Epithelial cell of prostate (primary cell): ENCODE data around the gene TRIB2.

Experiments
- DNase-seq: peaks from one replicate; pipeline ENCODE4 v3.0.0-alpha.2; 2011; ENCODE audit warnings: low read depth, low spot score
- H3K27ac ChIP-seq: fragments of 450-650 bp; 2 replicates; pipeline ENCODE4 v1.5.1; 2017; ENCODE audit warnings: mild to moderate bottlenecking

The TRIB2 gene

DNA sequence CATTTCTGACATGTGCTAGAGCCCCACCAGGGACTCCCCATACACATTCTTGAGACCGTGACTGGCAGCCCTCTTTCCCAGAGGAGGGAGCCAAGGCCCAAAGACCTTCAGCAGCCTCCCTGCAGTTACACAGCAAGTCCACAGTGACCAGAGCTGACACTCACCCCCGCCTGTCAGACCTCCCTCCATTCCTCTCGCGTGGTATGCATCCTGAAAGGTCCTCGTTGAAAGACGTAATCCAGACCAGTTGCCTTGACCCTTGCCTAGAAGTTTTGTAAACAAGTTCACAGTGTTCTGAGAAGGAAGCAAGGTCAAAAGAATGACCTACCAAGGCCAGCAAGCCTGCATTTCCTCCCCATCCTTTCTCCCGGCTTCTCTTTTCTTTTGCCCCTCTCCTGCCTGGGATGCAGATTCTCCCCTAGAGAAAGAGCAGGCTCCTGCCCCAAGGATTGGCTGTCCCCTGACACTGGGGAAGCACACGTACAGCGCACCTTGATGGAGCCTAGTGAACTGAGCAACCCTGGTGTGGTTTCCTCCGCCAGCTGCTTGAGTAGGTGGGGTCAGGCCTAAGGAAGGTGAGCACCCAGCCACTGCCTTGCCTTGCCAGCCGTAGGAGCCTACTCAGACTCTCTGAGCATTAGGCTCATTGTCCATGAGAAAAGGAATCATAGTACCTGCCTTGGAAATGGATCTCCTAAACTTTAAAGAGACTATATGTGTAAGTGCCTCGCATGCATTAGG lies 18.3 kb downstream of the TRIB2 start:
- DNase-seq: no peak
- no peak overlapping the region for H3K27ac ChIP-seq

GRCh38 chr2:12737297-12737696 lies 20.6 kb downstream of the TRIB2 start:
- no peak for DNase-seq
- no peak overlapping the region for H3K27ac ChIP-seq

- H3K27ac ChIP-seq: no peak overlapping the region
- DNase-seq: no peak
Measured at GRCh38 chr2:12737738-12738485, 21.2 kb downstream of the TRIB2 start.

DNA sequence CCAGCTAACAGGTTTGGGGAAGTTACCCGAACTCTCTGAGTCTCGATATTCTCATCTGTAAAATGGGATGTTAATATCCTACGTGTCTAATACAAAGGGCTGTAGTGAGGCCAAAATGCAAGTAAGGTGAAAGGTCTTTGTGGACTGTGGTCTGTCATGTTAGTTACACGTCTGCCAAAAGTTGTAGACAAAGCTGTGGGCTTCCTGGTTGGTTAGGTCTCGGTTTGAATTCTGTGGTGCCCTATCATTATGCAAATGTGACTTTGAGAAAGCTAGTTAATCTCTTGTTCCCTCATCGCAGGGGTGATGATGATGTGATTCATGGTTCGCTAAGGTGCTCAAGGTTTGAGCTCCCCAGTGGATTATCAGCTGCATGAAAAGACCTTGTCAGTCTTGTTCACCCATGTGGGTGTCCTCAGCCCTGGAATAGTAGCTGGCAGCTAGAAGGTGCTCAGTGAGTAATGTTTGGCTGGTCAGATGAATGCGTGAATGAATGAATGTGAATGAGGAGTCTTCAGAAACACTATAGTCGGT lies 23.1 kb downstream of the TRIB2 start:
- DNase-seq: no peak
- H3K27ac ChIP-seq: no peak overlapping the region

DNA sequence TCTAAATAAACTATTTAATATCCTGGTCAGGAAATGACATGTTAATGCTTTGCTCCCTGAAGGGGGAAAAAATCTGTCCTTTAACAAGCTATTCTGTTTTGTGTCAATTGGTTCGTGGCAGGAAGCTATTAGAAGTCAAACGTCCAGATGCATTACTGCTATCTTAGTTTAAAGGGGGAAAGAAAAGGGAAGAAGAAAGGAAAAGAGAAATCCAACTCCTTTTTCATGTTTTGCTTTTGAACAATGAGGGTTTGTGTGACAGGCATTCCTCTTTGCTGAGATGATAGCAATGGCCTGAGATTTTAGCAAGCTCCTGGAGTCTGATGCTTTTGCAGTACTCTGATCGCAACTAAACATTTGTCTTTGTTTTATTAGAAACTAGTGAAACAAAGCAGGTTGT lies 24.6 kb downstream of the TRIB2 start:
- no peak overlapping the region for H3K27ac ChIP-seq
- no peak for DNase-seq

GRCh38 chr2:12742891-12743290 lies 26.2 kb downstream of the TRIB2 start:
- DNase-seq: no peak
- H3K27ac ChIP-seq: no peak overlapping the region

DNA sequence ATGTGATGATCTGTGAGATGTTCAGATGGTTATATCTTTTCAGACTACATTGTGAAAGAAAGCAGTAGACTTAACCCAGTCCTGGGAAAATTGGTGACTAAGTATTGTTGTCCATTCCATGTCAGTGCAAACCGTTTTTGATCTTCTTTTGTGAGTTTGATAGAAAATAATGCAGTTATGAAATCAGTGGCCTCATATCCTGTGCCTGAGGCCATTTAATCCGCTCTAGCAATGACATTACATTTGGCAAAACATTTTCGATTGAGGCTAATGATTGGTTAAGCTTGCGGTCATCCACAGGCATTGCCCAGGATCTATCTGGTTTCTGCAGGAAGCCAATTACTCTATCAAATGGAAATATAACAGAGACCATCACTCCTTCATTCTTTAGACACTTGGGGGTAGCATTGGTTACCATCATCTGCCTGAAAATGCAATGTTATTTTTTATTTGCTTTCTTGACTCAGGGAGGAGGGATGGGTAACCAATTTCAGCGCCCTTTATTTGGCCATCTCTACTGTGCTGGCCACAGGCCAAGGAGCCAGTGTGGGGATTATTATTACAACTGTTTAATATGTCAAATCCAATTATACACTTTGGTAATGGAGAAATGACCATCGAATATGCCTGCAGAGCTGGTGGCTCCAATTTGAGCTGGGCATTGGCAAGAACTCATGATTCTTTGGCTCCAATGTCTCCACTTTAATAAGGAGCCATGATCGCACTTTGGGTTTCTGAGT lies 33.6 kb downstream of the TRIB2 start:
- DNase-seq: no peak
- no peak overlapping the region for H3K27ac ChIP-seq

GRCh38 chr2:12754643-12755042 lies 37.9 kb downstream of the TRIB2 start:
- H3K27ac ChIP-seq: no peak overlapping the region
- no peak for DNase-seq

GRCh38 chr2:12755384-12755783 lies 38.6 kb downstream of the TRIB2 start:
- DNase-seq: no peak
- H3K27ac ChIP-seq: no peak overlapping the region

DNA sequence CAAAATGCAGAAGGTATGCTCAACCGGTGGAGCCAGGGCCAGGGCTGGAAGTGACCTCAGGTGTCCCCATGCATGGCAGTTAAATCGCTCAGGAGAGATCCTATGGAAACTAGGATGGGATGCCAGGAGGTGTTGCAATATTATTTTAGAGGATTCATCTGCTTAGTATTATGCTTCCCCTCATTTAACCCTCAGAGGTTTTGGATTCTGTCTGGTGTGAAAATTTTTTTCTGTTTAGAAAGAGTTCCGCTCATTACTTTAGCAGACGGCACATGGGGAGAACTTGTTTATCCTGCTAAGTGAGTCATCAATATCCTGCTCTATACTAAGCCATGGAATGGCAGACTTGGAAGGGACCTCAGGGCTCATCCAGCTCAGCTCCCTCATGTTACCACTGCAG lies 42.5 kb downstream of the TRIB2 start:
- H3K27ac ChIP-seq: peak overlapping the region; percentile 26
- peak; percentile 45 for DNase-seq

DNA sequence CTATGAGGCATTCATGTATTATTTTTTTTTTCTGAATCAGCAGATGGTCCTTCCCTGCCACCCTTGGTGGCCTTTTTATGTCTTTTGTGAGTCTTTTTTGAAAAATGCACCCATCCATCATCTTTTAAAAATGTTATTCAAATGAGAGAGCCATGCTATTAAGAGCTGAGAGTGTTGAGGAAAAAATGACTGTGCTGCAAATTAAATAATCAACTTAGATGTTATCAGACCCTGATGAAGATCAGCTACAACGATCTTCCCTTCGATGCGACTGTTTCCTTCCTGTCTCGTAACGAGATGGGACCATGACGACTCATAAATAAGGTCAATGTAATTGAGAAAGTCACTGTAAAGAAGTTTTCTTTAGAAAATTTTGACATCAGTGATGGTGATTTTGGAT lies 44.4 kb downstream of the TRIB2 start:
- no peak for DNase-seq
- no peak overlapping the region for H3K27ac ChIP-seq

DNA sequence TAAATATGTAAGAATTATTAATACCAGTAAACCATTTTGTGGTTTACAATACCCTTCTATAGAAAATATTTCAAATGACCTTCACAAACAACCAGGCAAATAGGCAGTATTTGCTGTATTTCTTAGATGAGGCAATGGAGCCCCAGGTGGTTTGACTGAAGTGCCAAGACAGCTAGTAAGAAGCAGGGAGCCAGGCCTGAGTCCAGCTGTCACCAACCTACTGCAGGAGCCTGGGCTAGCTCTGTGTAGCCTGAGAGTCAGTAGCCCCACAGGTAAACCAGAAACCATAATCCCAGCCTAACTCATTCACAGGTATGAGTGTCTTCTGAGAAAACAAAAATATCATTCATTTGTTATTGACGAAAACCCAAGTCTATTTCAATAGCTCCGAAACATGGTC lies 45.6 kb downstream of the TRIB2 start:
- DNase-seq: no peak
- no peak overlapping the region for H3K27ac ChIP-seq

DNA sequence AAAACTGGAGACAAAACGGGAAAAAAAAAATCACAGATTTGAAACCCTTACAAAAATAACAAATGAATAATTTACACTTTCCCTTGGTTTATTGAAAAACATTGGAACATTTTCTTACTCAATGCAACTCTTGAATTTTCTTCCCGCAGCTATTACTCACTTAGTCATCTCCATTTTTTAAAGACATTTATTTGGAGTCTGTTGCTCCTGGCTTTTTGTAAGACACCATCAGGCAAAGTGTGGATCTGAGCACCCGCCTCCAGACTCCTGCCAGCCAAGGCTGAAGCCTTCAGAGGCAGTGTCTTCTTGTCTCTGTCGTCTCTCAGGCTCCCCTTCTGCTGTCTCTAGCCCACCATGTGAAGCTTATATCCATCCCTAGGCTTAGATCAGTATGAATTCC lies 46.2 kb downstream of the TRIB2 start:
- DNase-seq: no peak
- H3K27ac ChIP-seq: no peak overlapping the region

DNA sequence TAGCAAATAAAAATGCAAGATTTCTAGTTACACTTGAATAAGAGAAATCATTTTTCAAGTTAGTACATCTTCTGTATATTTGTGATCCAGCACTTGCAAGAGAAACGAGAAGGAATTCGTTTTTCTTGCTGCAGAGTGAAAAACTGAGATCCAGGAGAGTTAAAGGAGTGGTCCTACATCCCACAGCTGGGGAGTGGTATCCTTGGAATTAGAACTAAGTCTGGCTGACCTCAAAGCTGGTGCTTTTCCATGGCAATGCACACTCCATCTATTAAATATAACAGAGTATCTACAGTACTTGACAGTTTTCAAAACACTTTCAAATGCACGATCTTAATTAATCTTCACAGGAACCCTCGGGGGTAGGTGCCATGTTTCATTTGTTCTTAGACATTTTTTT lies 46.8 kb downstream of the TRIB2 start:
- DNase-seq: no peak
- no peak overlapping the region for H3K27ac ChIP-seq

DNA sequence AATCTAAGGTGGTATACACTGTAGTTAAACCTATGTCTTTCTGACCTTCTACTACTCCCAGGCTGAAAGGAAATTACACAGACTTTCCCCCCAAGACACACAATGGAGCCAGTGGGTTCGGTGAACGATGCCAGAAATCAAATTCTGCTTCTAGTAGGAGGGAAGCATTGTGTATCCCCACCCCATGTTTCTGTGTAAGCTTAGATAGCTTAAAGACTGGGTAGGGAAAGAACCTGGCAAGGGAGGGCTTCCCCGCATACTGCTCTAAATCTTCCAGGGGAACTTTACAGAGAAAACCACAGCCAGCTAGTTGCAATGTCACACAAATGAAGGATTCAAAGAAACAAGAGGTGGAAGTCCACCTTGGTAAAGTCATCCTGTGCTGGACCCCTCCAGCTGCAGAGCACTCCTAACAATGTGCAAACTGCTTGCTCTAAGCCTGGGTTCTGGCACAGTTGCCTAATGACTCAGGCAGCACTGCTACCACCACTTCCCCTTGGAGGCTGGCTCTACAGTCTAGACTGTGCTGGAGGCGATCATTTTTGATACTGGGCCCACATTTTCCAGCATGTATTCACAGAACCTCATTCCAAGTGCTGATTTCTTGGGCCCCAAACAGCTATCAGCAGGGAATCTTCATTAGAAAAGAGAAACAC lies 47.5 kb downstream of the TRIB2 start:
- DNase-seq: no peak

GRCh38 chr2:12764849-12765605 lies 48.3 kb downstream of the TRIB2 start:
- no peak overlapping the region for H3K27ac ChIP-seq
- no peak for DNase-seq

More for the DNA sequence above, 47.5 kb downstream of the TRIB2 start:
- H3K27ac ChIP-seq: no peak overlapping the region

DNA sequence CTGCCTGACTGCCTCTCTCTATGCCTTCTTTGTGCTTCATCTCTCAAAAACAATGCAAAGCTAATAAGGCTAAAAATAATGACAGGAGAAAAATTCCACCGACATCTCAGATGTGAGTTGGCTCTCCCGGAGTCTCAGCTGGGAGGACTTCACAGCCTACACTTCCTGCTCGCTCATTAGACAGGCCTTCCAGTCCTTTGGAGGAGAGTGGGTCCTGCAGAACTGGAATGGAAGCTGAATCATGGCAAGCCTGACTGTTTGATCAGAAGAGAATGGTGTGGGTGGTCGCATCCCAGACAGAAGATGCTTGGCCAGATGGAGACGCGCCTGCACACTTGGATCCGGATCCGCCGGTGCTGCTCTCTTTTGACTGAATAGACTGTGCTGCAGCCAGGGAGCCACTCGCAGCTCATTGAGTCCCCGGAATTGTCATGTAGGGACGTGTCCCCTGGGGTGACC lies 49.7 kb downstream of the TRIB2 start:
- H3K27ac ChIP-seq: no peak overlapping the region
- DNase-seq: peak; percentile 12

DNA sequence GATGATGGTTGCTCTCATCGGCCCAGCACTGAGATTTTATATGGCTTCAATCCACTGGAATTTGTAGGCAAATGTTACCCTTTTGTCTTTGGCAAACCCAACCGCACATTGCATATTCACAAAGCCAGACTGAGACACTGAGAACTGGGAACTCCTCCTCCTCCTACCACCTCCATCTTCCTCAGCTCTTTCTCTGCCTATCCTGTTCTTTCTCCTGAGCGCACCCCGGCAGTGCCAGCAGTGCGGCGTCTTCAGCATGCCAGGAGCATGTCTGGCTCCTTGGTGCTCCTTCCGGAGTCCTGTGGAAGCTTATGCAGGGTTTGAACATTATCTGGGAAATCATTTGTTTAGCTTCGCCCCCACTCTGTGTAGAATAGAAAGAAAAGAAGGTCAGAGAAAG lies 50.8 kb downstream of the TRIB2 start:
- H3K27ac ChIP-seq: no peak overlapping the region
- no peak for DNase-seq

GRCh38 chr2:12767996-12768624 lies 51.4 kb downstream of the TRIB2 start:
- H3K27ac ChIP-seq: no peak overlapping the region
- DNase-seq: no peak
